Sigmoid colon (tissue), 7 donors: ENCODE results near the gene TMEM204. TPM values are rescaled to one million over a fixed set of nuclear protein-coding genes. Genes with fewer than 3 reads are reported as not detected.

Experiments used
- DNase-seq: peaks from one replicate; pipeline ENCODE4 v3.0.0-alpha.2; 2019
- H3K27ac ChIP-seq, 4 donors: fragments of 200-600 bp; sonication (generic); one replicate each; pipeline ENCODE4 v1.5.1; 2016 to 2019; ENCODE audit warnings: mild to moderate bottlenecking in 1 of 4
- H3K27me3 ChIP-seq, 3 donors: fragments of 200-600 bp; sonication (generic); one replicate each; pipeline ENCODE4 v1.5.1; 2019; ENCODE audit warnings: mild to moderate bottlenecking in 1 of 3
- H3K36me3 ChIP-seq, 4 donors: fragments of 200-600 bp; sonication (generic); one replicate each; pipeline ENCODE4 v1.5.1; 2016 to 2019
- H3K4me1 ChIP-seq, 4 donors: fragments of 200-600 bp; sonication (generic); one replicate each; pipeline ENCODE4 v1.5.1; 2017 to 2019
- H3K4me3 ChIP-seq, 4 donors: fragments of 200-600 bp; sonication (generic); one replicate each; pipeline ENCODE4 v1.5.1; 2017 to 2019; ENCODE audit warnings: mild to moderate bottlenecking in 2 of 4, moderate library complexity in 1 of 4
- H3K9me3 ChIP-seq, 4 donors: fragments of 200-600 bp in 3 of 4; sonication (generic) in 3 of 4; one replicate each; pipeline versions ENCODE4 v1.5.1 to v1.6.1; 2013 to 2019
- EP300 ChIP-seq, 4 donors: sonication (generic); formaldehyde crosslinking; IDR thresholded peaks; one replicate each; pipeline ENCODE4 v1.6.1; 2017; ENCODE audit warnings: antibody characterized with exemption in 4 of 4
- POLR2A ChIP-seq, 2 donors: fragments of 450-650 bp; IDR thresholded peaks; one replicate each; pipeline ENCODE4 v1.6.1; 2016; ENCODE audit warnings: antibody characterized with exemption in 2 of 2, mild to moderate bottlenecking in 2 of 2, moderate library complexity in 2 of 2
- POLR2AphosphoS5 ChIP-seq, 4 donors: sonication (generic); formaldehyde crosslinking; IDR thresholded peaks; one replicate each; pipeline ENCODE4 v1.6.1; 2017; ENCODE audit warnings: antibody characterized with exemption in 4 of 4
- WGBS, 2 donors: extraction: QIAGEN DNeasy Blood & Tissue Kit; methylation state at CpG; one replicate each; pipeline ENCODE4 v1.1.7; 2013; 5-methylcytosine and 5-hydroxymethylcytosine counted together
- intact Hi-C: fragments of 100-400 bp; cut with DNase I; formaldehyde crosslinking; loops from one replicate; pipeline ENCODE4 v1.15.1; 2023
- polyA plus RNA-seq, 3 donors: library from polyadenylated mRNA; stranded (reverse); fragments of 200-250 nt; gene quantifications; one replicate each; pipeline ENCODE4 v1.2.3, GENCODE V29; 2013
- total RNA-seq, 4 donors: library from RNA; depleted of rRNA; stranded (reverse); fragments of >200 nt; gene quantifications; one replicate each; pipeline ENCODE4 v1.1.0, GENCODE V29; 2016
- TF ChIP-seq, protein P1 (sequence below), 4 experiments: fragments of 450-650 bp in 3 of 4; fragments of 200-600 bp in 1 of 4; IDR thresholded peaks; one replicate each; pipeline ENCODE4 v1.5.1; 2016 to 2019; ENCODE audit warnings: antibody characterized with exemption in 4 of 4, mild to moderate bottlenecking in 3 of 4, moderate library complexity in 2 of 4
- donor health status: healthy with polysubstance abuse.
- donor health status: Bipolar disorder and iron deficiency.
- donor health status: healthy.

TMEM204 gene
- total and polyA plus RNA-seq, 7 donors = 2.5 to 46.0 (median 38.0) TPM

DNA sequence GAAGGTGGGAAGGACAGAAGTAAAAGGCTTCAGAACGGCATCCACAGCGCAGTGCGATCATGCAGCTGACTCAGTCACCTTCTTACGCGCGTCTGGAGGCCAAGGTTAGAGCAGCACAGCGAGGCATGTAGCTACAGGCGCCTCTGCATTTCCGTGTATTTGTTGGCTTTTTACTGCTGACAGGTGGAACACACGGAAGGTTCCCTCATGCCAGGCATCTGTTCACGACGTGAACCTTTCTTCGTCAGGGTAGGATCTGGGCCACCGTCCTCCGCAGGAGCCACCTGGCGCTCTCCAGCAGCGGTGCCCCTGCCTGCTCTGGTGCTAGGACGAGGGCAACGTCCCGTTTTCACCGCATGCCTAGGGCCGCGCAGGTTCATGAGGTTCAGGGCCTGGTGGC is 15.3 kb downstream of the TMEM204 start:
- H3K36me3 ChIP-seq = peaks cover 0 to 36% (median 17%) of the 10 kb centered on the region in 4 donors
- peak overlapping the region in 3 of 4 donors; percentile 25 to 85 (median 45) for H3K27ac ChIP-seq
- 91 to 93% methylated on average over 23 of the region's 23 CpGs for WGBS, 2 donors
- H3K4me3 ChIP-seq = no peak overlapping the region
- TF ChIP-seq POLR2AphosphoS5 (IDR thresholded peaks at IDR 0.05) (no peak), EP300 (IDR thresholded peaks at IDR 0.05) (no peak), POLR2A (IDR thresholded peaks at IDR 0.05) (no peak)
- TF ChIP-seq, protein P1, sequence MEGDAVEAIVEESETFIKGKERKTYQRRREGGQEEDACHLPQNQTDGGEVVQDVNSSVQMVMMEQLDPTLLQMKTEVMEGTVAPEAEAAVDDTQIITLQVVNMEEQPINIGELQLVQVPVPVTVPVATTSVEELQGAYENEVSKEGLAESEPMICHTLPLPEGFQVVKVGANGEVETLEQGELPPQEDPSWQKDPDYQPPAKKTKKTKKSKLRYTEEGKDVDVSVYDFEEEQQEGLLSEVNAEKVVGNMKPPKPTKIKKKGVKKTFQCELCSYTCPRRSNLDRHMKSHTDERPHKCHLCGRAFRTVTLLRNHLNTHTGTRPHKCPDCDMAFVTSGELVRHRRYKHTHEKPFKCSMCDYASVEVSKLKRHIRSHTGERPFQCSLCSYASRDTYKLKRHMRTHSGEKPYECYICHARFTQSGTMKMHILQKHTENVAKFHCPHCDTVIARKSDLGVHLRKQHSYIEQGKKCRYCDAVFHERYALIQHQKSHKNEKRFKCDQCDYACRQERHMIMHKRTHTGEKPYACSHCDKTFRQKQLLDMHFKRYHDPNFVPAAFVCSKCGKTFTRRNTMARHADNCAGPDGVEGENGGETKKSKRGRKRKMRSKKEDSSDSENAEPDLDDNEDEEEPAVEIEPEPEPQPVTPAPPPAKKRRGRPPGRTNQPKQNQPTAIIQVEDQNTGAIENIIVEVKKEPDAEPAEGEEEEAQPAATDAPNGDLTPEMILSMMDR (IDR thresholded peaks at IDR 0.05) = no peak
- H3K27me3 ChIP-seq = no peaks in the 10 kb centered on the region
- no peaks in the 10 kb centered on the region for H3K9me3 ChIP-seq
- peaks cover 0 to 56% (median 51%) of the 10 kb centered on the region in 4 donors for H3K4me1 ChIP-seq
- no peak for DNase-seq
- intact Hi-C loops = no loop called here

DNA sequence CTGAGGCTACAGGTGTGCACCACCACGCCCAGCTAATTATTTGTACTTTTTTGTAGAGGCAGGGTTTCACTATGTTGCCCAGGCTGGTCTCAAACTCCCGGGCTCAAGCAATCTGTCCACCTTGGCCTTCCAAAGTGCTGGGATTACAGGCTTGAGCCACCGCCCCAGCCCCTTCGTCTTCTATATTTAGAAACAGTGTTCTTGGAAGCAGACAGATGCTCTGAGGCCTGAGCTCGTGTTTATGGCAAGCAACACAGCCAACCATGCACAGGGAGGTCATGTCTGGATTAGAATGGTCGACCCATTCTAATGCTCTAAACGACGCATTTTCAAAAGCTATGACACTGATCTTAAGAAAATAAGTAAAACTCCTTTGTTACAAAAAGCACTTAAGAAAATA is 16.6 kb downstream of the TMEM204 start:
- Histone ChIP-seq H3K9me3 (no peaks in the 10 kb centered on the region), H3K4me3 (no peak overlapping the region), H3K27ac (peak overlapping the region; percentile 39 to 85 (median 49)), H3K4me1 (peaks cover 0 to 46% (median 44%) of the 10 kb centered on the region in 4 donors), H3K27me3 (no peaks in the 10 kb centered on the region), H3K36me3 (peaks cover 4 to 50% (median 20%) of the 10 kb centered on the region in 4 donors)
- TF ChIP-seq, protein P1 (IDR thresholded peaks at IDR 0.05) = no peak
- TF ChIP-seq POLR2AphosphoS5 (IDR thresholded peaks at IDR 0.05) = no peak
- no peak for TF ChIP-seq EP300 (IDR thresholded peaks at IDR 0.05)
- no peak for TF ChIP-seq POLR2A (IDR thresholded peaks at IDR 0.05)
- intact Hi-C loops = no loop called here
- DNase-seq = no peak
- WGBS, 2 donors = 80 to 93% methylated on average over 8 of the region's 8 CpGs

DNA sequence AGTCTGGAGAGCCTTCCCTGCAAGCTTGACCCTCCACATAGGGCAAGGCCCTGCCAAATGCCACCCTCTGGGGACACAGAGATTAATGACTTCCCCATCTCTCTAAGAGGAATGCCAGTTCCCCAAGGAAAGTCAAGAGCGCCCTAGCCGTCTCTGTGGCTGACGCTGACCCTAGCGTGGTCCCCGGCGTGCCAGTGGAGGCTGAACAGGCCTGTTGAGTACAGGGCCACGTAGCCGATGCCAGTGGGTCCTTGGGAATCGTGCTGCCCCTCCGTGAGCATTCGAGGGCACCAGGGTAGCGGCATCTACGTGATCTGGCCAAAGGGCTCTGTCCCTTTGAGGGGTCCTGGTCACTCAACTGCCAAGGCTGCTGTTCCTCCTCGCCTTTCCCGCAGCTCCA is 17.2 kb downstream of the TMEM204 start:
- no peak for DNase-seq
- intact Hi-C loops = no loop called here
- no peak for TF ChIP-seq EP300 (IDR thresholded peaks at IDR 0.05)
- no peak for TF ChIP-seq POLR2A (IDR thresholded peaks at IDR 0.05)
- TF ChIP-seq, protein P1 (IDR thresholded peaks at IDR 0.05) = no peak
- TF ChIP-seq POLR2AphosphoS5 (IDR thresholded peaks at IDR 0.05) = no peak
- H3K4me3 ChIP-seq = no peak overlapping the region
- H3K27ac ChIP-seq = peak overlapping the region; percentile 39 to 85 (median 49)
- WGBS, 2 donors = 95 to 98% methylated on average over 15 of the region's 15 CpGs
- H3K36me3 ChIP-seq = peaks cover 10 to 56% (median 25%) of the 10 kb centered on the region in 4 donors
- H3K9me3 ChIP-seq = no peaks in the 10 kb centered on the region
- no peaks in the 10 kb centered on the region for H3K27me3 ChIP-seq
- H3K4me1 ChIP-seq = peaks cover 0 to 39% (median 37%) of the 10 kb centered on the region in 4 donors

DNA sequence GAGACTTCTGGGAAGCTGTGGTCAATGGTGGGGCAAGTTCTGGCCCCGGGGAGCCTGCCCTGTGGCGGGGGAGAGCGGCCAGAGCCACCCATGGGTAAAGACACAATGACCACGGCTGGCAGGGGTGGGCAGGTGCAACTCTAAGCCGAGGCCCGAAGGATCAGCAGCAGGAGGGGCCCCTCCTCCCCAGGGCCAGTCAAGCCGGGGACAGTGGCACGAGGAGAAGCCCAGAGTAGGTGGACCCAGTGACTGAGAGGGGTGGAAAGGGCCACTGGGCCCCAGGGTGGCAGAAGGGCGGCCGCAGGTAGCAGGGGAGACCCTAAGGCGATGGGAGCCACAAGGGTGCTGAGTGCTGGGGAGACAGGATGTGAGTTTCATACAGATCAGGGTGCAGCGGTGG is 17.7 kb downstream of the TMEM204 start:
- TF ChIP-seq, protein P1 (IDR thresholded peaks at IDR 0.05) = no peak
- no peak for TF ChIP-seq POLR2A (IDR thresholded peaks at IDR 0.05)
- TF ChIP-seq EP300 (IDR thresholded peaks at IDR 0.05) = no peak
- no peak for TF ChIP-seq POLR2AphosphoS5 (IDR thresholded peaks at IDR 0.05)
- intact Hi-C loops = no loop called here
- H3K9me3 ChIP-seq = no peaks in the 10 kb centered on the region
- peak overlapping the region; percentile 39 to 85 (median 49) for H3K27ac ChIP-seq
- H3K27me3 ChIP-seq = no peaks in the 10 kb centered on the region
- no peak for DNase-seq
- 95 to 96% methylated on average over 12 of the region's 12 CpGs for WGBS, 2 donors
- peaks cover 11 to 61% (median 30%) of the 10 kb centered on the region in 4 donors for H3K36me3 ChIP-seq
- no peak overlapping the region for H3K4me3 ChIP-seq
- peaks cover 0 to 35% (median 33%) of the 10 kb centered on the region in 4 donors for H3K4me1 ChIP-seq

DNA sequence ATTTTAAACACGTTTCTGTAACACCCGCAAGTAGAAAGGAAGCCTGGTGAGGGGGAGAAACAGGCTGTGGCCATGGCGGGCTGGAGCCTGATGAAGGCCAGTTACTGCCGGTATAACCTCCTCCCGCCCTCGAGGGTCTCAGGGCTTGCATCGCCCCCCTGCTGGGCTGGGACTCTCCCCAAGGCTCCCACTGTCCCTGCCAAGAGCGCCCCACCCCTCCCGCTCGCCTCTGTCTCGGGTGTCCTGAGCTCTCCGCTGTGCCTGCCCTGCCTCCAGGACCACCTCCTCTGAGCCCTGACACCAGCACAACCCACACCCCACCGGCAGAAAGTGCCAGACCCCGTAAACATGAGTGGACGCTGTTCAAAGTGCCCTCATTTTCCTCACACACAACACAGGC is 18.7 kb downstream of the TMEM204 start:
- intact Hi-C loops = no loop called here
- Histone ChIP-seq H3K4me3 (no peak overlapping the region), H3K36me3 (peaks cover 14 to 71% (median 28%) of the 10 kb centered on the region in 4 donors), H3K4me1 (peaks cover 0 to 29% (median 26%) of the 10 kb centered on the region in 4 donors), H3K27ac (peak overlapping the region in 1 of 4 donors; percentile 4), H3K9me3 (no peaks in the 10 kb centered on the region), H3K27me3 (no peaks in the 10 kb centered on the region)
- DNase-seq = no peak
- WGBS, 2 donors = 89 to 91% methylated on average over 15 of the region's 15 CpGs
- no peak for TF ChIP-seq POLR2AphosphoS5 (IDR thresholded peaks at IDR 0.05)
- TF ChIP-seq, protein P1 (IDR thresholded peaks at IDR 0.05) = no peak
- no peak for TF ChIP-seq EP300 (IDR thresholded peaks at IDR 0.05)
- TF ChIP-seq POLR2A (IDR thresholded peaks at IDR 0.05) = no peak
